Cardiac muscle cell (in vitro differentiated cells and primary cell): ENCODE measurements around the gene KCNMA1. TPM values are rescaled to one million over a fixed set of nuclear protein-coding genes. Genes with fewer than 3 reads are reported as not detected.

ENCODE experiments used
- DNase-seq, 2 donors: peaks; one replicate each; pipeline versions ENCODE4 v3.0.0 to v3.0.0-alpha.2; 2010 to 2017; ENCODE audit warnings: low read depth in 1 of 2, low spot score in 1 of 2
- H3K27ac ChIP-seq: fragments of 200-600 bp; sonication (generic); 2 replicates; pipeline ENCODE4 v1.5.1; 2016
- H3K27me3 ChIP-seq: fragments of 200-600 bp; sonication (generic); 2 replicates; pipeline ENCODE4 v1.6.0; 2016; ENCODE audit warnings: control low read depth
- H3K36me3 ChIP-seq: fragments of 200-600 bp; sonication (generic); 2 replicates; pipeline ENCODE4 v1.5.1; 2016; ENCODE audit warnings: control low read depth
- H3K4me1 ChIP-seq: fragments of 200-600 bp; sonication (generic); 2 replicates; pipeline ENCODE4 v1.8.1; 2017; ENCODE audit warnings: low read depth, mild to moderate bottlenecking, mixed run types
- H3K4me3 ChIP-seq: fragments of 200-600 bp; sonication (generic); 2 replicates; pipeline ENCODE4 v1.5.1; 2016; ENCODE audit warnings: mild to moderate bottlenecking
- H3K9me3 ChIP-seq: fragments of 200-600 bp; sonication (generic); 2 replicates; pipeline ENCODE4 v1.5.1; 2017; ENCODE audit warnings: low read depth, mild to moderate bottlenecking, control low read depth
- polyA plus RNA-seq: library from polyadenylated mRNA; unstranded; fragments of >200 nt; fragmentation: Nextera tagmentation; extraction: Ambion mirVana; gene quantifications from 2 replicates; pipeline ENCODE4 v1.2.1, GENCODE V29; 2016
- total RNA-seq: library from RNA; depleted of rRNA; stranded (reverse); fragments of >200 nt; gene quantifications from 2 replicates; pipeline ENCODE4 v1.2.3, GENCODE V29; 2016
- TF ChIP-seq, protein P1 (sequence below): IDR thresholded peaks from 2 replicates; pipeline ENCODE4 v1.5.1; 2012; ENCODE audit warnings: low read depth, mild to moderate bottlenecking, low read length

Gene KCNMA1
- total and polyA plus RNA-seq, 2 experiments from 2014 or later = 1.8 to 1.9 TPM

DNA sequence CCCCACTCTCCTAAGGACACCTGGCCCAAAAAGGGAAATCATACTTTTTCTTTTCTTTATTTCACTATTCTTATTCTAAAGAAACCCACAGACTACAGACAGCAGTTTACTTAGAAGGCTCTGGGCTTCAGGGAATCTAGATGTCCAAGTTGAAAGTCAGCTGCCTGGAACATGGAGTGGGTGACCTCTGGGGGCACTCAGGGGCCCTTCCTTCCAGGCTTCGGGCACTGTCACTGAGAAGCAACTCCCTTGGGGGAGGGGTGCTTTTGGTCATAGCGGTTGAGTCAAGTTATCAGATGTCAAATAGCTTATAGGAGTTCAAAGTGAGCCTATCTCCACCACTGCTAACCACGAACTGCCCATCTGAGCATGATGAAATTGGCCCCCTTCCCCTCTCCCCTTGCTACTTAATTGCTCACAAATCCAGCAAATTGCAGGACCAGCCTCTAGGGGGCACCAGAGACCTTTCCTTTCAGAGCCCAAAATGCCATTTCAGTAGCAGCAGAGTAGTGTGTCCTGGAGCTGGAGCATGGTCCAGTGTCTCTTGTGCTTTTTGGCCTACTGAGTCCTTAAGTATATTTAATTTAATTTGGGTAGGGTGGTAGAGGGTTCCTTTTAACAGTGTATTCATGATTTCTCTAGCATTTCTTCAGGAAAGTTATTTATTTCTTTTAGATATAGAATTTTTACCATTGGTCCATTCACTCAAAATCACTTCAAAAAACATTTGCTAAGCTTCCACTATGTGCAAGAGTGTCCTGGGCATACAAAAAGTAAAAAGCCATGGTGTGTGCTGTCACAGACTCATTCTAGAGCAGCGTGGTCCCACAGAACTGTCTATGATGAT, 463.8 kb downstream of the KCNMA1 start:
- Histone ChIP-seq H3K4me1 (no peaks in the 10 kb centered on the region), H3K27me3 (peaks cover 11% of the 10 kb centered on the region), H3K36me3 (no peaks in the 10 kb centered on the region), H3K4me3 (no peak overlapping the region), H3K27ac (no peak overlapping the region), H3K9me3 (no peaks in the 10 kb centered on the region)
- TF ChIP-seq, protein P1, sequence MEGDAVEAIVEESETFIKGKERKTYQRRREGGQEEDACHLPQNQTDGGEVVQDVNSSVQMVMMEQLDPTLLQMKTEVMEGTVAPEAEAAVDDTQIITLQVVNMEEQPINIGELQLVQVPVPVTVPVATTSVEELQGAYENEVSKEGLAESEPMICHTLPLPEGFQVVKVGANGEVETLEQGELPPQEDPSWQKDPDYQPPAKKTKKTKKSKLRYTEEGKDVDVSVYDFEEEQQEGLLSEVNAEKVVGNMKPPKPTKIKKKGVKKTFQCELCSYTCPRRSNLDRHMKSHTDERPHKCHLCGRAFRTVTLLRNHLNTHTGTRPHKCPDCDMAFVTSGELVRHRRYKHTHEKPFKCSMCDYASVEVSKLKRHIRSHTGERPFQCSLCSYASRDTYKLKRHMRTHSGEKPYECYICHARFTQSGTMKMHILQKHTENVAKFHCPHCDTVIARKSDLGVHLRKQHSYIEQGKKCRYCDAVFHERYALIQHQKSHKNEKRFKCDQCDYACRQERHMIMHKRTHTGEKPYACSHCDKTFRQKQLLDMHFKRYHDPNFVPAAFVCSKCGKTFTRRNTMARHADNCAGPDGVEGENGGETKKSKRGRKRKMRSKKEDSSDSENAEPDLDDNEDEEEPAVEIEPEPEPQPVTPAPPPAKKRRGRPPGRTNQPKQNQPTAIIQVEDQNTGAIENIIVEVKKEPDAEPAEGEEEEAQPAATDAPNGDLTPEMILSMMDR = peak; percentile 84
- peak; percentile 88 for DNase-seq

DNA sequence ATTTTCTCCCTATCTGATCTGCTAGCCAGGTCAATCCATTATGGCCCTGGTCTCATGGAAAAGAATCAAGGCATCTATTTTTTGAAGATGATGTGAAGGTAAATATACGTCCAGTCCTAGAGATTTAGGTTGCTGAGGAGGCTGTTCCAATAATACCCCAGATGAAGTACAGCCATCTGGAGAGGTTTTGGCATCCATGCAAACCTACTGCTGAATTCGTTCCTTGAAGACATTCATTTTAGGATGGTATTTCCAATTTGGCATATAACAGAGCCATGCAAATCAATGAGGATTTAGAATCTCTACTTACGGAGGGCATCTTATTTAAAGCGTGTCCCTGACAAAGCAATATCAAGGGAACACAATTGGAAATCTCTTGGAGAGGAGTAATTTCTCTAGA, 465.5 kb downstream of the KCNMA1 start:
- TF ChIP-seq, protein P1 = no peak
- Histone ChIP-seq H3K4me3 (no peak overlapping the region), H3K9me3 (no peaks in the 10 kb centered on the region), H3K36me3 (no peaks in the 10 kb centered on the region), H3K27me3 (peaks cover 14% of the 10 kb centered on the region), H3K4me1 (no peaks in the 10 kb centered on the region), H3K27ac (no peak overlapping the region)
- no peak for DNase-seq

DNA sequence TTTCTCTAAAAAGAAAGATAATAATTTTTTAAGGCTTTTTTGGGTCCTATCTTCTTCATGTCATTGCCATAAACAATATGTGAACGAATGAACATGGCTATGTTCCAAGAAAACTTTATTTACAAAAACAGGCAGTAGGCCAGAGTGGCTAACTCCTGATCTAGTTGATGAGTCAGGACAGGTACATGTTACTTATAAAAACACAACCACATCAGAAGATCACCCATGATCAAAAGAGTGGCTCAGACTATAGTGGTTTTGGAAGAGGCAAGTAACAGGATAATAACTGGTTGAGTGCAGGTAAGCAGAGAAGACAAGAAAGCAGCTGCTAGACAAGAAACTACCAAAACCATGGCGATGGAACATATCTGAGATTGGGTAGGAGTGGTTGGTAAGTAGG, 468.7 kb downstream of the KCNMA1 start:
- Histone ChIP-seq H3K4me3 (no peak overlapping the region), H3K4me1 (no peaks in the 10 kb centered on the region), H3K27me3 (peaks cover 14% of the 10 kb centered on the region), H3K36me3 (no peaks in the 10 kb centered on the region), H3K9me3 (no peaks in the 10 kb centered on the region), H3K27ac (no peak overlapping the region)
- no peak for DNase-seq
- TF ChIP-seq, protein P1 = no peak

DNA sequence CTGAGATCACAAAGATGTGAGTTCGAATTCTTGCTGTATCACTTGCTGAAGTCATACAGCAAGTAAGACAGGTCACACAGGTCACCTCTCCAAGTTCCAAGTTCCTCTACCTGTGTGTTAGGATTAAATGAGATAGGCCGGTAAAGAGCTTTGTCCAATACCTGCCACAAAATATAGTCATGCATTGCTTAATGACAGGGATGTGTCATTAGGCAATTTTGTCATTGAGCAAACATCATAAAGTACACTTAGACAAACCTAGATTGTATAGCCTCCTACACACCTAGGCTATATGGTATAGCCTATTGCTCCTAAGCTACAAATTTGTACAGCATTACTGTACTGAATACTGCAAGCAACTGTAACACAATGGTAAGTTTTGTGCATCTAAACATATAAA, 469.4 kb downstream of the KCNMA1 start:
- DNase-seq = no peak
- TF ChIP-seq, protein P1 = no peak
- Histone ChIP-seq H3K4me1 (no peaks in the 10 kb centered on the region), H3K36me3 (no peaks in the 10 kb centered on the region), H3K4me3 (no peak overlapping the region), H3K27me3 (peaks cover 14% of the 10 kb centered on the region), H3K27ac (no peak overlapping the region), H3K9me3 (no peaks in the 10 kb centered on the region)

DNA sequence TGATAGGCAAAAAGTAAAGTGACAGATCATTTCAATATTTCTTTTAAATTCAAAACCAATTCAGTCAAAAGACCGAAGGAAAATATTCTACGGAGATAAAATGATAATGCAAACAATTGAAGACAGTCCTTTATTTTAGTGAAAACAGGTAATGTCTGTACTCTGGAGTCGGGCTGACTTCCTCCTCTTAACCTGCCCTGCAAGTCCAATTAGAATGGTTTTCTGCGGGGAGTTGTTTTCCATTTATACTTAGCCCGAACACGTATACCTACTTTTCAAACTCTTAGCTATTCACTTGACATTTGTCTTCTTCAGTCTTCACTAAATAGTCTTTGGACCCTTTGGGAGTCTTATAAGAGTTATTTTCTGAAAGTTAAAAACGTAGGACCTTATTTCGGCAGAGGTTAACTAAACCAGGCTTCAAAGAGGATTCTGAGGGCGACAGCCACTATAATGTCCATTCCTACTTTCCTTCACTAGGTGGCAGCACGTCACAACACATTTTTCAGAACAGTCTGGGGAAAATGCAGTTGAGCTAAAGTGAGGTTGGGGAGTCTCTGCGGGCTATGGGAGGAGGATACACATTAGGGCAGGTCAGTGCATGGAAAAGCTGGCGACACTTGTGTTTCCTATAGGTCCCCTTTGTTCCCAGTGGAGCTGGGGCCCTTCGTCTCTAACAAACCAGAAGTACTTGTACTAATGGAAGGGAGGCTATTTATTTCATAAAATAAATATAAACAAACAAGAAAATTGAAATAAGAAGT, 472.0 kb downstream of the KCNMA1 start:
- no peak overlapping the region for H3K4me3 ChIP-seq
- TF ChIP-seq, protein P1 = peak; percentile 75
- no peak overlapping the region for H3K27ac ChIP-seq
- no peaks in the 10 kb centered on the region for H3K4me1 ChIP-seq
- H3K27me3 ChIP-seq = peaks cover 3% of the 10 kb centered on the region
- H3K36me3 ChIP-seq = no peaks in the 10 kb centered on the region
- H3K9me3 ChIP-seq = no peaks in the 10 kb centered on the region
- peak; percentile 72 to 74 for DNase-seq
